Progenitor cell of endocrine pancreas (in vitro differentiated cells): ENCODE results near the gene GPR162. TPM values are rescaled to one million over a fixed set of nuclear protein-coding genes. Genes with fewer than 3 reads are reported as not detected.

ENCODE experiments used
- DNase-seq: peaks from one replicate; pipeline ENCODE4 v3.0.0; 2021; ENCODE audit warnings: low spot score; ENCODE audit not compliant: unreplicated experiment
- H3K27ac Mint-ChIP-seq: 2 replicates; pipeline ENCODE4 v1.8.0; 2021; ENCODE audit warnings: mild to moderate bottlenecking, moderate library complexity, mixed read lengths
- H3K27me3 Mint-ChIP-seq: 2 replicates; pipeline ENCODE4 v1.8.0; 2021; ENCODE audit warnings: mixed read lengths
- H3K36me3 Mint-ChIP-seq: 2 replicates; pipeline ENCODE4 v1.8.0; 2022; ENCODE audit warnings: mixed read lengths; ENCODE audit not compliant: insufficient read depth
- H3K4me1 Mint-ChIP-seq: 2 replicates; pipeline ENCODE4 v1.8.0; 2021; ENCODE audit warnings: low read depth, mixed read lengths
- H3K4me3 Mint-ChIP-seq: 2 replicates; pipeline ENCODE4 v1.8.0; 2021; ENCODE audit warnings: low read depth, mild to moderate bottlenecking, moderate library complexity, mixed read lengths
- H3K9me3 Mint-ChIP-seq: 2 replicates; pipeline ENCODE4 v1.8.0; 2021; ENCODE audit warnings: low read depth, mixed read lengths
- total RNA-seq: library from RNA; stranded (reverse); gene quantifications from 2 replicates; pipeline ENCODE4 v1.2.1, GENCODE V29; 2021
- TF ChIP-seq, protein P1 (sequence below): fragments of 200-600 bp; sonication (generic); IDR thresholded peaks from one replicate; pipeline ENCODE4 v1.5.0; 2021; ENCODE audit warnings: antibody characterized with exemption, mild to moderate bottlenecking; ENCODE audit not compliant: unreplicated experiment

GPR162 gene
- total RNA-seq, 1 donor from 2014 or later = 5.5 TPM

DNA sequence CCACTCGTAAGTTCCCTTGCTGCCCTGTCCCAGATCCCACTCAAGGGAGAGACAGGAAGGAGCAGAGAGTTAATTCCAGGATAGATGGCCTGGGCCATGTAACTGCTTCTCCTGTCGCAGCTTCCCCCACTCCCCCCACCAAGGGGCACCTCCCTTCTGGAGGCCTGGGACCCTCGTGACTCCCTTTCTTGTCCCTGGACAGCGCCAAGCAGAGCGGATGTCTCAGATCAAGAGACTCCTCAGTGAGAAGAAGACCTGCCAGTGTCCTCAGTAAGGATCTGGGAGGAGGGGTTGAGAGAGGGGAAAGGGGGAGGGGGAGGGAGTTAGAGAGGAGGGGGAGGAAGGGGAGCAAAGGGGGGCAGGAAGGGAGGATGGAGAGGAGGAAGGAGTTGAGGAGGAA is 3.0 kb upstream of the GPR162 start:
- H3K27ac Mint-ChIP-seq = peak overlapping the region; percentile 26
- H3K36me3 Mint-ChIP-seq = no peaks in the 10 kb centered on the region
- TF ChIP-seq, protein P1, sequence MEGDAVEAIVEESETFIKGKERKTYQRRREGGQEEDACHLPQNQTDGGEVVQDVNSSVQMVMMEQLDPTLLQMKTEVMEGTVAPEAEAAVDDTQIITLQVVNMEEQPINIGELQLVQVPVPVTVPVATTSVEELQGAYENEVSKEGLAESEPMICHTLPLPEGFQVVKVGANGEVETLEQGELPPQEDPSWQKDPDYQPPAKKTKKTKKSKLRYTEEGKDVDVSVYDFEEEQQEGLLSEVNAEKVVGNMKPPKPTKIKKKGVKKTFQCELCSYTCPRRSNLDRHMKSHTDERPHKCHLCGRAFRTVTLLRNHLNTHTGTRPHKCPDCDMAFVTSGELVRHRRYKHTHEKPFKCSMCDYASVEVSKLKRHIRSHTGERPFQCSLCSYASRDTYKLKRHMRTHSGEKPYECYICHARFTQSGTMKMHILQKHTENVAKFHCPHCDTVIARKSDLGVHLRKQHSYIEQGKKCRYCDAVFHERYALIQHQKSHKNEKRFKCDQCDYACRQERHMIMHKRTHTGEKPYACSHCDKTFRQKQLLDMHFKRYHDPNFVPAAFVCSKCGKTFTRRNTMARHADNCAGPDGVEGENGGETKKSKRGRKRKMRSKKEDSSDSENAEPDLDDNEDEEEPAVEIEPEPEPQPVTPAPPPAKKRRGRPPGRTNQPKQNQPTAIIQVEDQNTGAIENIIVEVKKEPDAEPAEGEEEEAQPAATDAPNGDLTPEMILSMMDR = no peak
- DNase-seq = no peak
- peak overlapping the region; percentile 17 for H3K4me3 Mint-ChIP-seq
- peaks cover 61% of the 10 kb centered on the region for H3K27me3 Mint-ChIP-seq
- H3K9me3 Mint-ChIP-seq = no peaks in the 10 kb centered on the region
- H3K4me1 Mint-ChIP-seq = peaks cover 24% of the 10 kb centered on the region

DNA sequence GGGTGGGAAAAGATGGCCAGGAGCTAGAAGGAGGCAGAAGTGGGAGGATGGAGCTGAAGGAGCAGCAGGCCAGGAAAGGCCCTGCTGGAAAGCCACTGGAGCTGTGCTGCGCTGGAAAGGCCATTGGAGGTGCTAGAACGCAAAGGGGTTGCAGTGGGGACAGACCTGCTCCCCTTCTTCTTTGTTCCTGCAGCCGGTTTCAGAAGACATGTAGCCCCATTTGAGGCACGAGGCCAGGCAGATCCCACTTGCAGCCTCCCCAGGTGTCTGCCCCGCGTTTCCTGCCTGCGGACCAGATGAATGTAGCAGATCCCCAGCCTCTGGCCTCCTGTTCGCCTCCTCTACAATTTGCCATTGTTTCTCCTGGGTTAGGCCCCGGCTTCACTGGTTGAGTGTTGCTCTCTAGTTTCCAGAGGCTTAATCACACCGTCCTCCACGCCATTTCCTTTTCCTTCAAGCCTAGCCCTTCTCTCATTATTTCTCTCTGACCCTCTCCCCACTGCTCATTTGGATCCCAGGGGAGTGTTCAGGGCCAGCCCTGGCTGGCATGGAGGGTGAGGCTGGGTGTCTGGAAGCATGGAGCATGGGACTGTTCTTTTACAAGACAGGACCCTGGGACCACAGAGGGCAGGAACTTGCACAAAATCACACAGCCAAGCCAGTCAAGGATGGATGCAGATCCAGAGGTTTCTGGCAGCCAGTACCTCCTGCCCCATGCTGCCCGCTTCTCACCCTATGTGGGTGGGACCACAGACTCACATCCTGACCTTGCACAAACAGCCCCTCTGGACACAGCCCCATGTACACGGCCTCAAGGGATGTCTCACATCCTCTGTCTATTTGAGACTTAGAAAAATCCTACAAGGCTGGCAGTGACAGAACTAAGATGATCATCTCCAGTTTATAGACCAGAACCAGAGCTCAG is 2.3 kb upstream of the GPR162 start:
- H3K9me3 Mint-ChIP-seq = no peaks in the 10 kb centered on the region
- DNase-seq = no peak
- no peak overlapping the region for H3K27ac Mint-ChIP-seq
- H3K36me3 Mint-ChIP-seq = no peaks in the 10 kb centered on the region
- TF ChIP-seq, protein P1 = no peak
- H3K4me1 Mint-ChIP-seq = peaks cover 24% of the 10 kb centered on the region
- peaks cover 60% of the 10 kb centered on the region for H3K27me3 Mint-ChIP-seq
- H3K4me3 Mint-ChIP-seq = no peak overlapping the region

DNA sequence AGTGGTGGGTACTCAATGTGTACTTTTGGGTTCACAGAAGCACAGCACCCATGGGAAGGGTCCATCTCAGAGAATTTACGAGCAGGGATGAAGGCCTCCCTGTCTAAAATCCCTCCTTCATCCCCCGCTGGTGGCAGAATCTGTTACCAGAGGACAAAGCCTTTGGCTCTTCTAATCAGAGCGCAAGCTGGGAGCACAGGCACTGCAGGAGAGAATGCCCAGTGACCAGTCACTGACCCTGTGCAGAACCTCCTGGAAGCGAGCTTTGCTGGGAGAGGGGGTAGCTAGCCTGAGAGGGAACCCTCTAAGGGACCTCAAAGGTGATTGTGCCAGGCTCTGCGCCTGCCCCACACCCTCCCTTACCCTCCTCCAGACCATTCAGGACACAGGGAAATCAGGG is 1.5 kb upstream of the GPR162 start:
- Mint-ChIP-seq H3K27ac (no peak overlapping the region), H3K27me3 (peaks cover 60% of the 10 kb centered on the region), H3K36me3 (no peaks in the 10 kb centered on the region), H3K9me3 (no peaks in the 10 kb centered on the region), H3K4me1 (peaks cover 24% of the 10 kb centered on the region), H3K4me3 (no peak overlapping the region)
- TF ChIP-seq, protein P1 = no peak
- DNase-seq = no peak

DNA sequence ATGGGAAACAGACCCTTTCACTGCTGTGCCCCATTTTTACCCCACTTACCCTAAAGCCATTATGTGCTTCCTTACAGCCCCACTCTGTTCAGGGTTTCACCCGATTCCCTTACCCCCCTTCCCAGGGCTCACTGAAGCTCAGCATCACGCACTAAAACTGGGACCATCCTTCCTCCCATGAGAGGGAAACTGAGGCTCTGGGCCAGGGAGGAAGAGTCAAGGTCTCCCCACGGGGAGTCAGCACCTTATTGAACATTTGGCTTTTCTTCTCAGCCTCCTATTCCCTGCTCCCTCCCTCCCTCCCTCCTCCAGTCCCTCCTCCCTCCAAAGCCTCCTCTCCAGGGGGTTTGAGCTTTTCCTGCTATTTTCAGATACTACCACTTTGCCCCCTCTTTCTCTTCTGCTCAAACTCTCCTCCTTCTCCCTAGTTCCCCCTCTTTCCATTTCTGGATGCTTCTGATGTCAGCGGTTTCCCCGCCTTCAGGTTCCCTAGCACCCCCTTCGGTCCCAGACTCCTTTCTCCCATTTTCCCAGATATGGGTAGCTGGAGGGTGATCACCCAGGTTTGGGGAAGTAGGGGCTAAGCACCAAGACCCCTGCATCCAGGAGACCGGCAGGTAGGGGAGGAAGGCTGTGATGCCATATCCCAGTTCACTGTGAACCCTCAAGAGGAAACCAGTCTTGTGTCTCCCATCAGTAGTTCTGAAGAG is 960 bp downstream of the GPR162 start:
- TF ChIP-seq, protein P1 = no peak
- H3K36me3 Mint-ChIP-seq = no peaks in the 10 kb centered on the region
- no peak for DNase-seq
- H3K27me3 Mint-ChIP-seq = peaks cover 71% of the 10 kb centered on the region
- H3K27ac Mint-ChIP-seq = no peak overlapping the region
- no peak overlapping the region for H3K4me3 Mint-ChIP-seq
- peaks cover 26% of the 10 kb centered on the region for H3K4me1 Mint-ChIP-seq
- H3K9me3 Mint-ChIP-seq = no peaks in the 10 kb centered on the region
